ENCODE data around the gene AKIRIN2.

The AKIRIN2 gene

GRCh38 chr6:87655824-87656223 is 46.2 kb downstream of the AKIRIN2 start:
- TF ChIP-seq SPI1 (IDR thresholded peaks at IDR 0.05; ENCODE audit: borderline replicate concordance, low read depth): no peak
- no peak for TF ChIP-seq POLR2AphosphoS5 (IDR thresholded peaks at IDR 0.05; ENCODE audit: low read depth)
- no peak for TF ChIP-seq REST (IDR thresholded peaks at IDR 0.05; ENCODE audit: insufficient replicate concordance, low read depth)
- TF ChIP-seq CTCF (IDR thresholded peaks at IDR 0.05; ENCODE audit: insufficient read depth, low read length): no peak
- TF ChIP-seq GABPA (IDR thresholded peaks at IDR 0.05; ENCODE audit: low read depth): no peak
- H3K27ac ChIP-seq (replicated peaks): no peak overlapping the region
- DNase-seq (ENCODE audit: low read depth in 1 of 2, low spot score in 1 of 2): no peak
- H3K4me3 ChIP-seq (replicated peaks; ENCODE audit: insufficient read depth, low read length): no peak overlapping the region
- no peaks in the 10 kb centered on the region for H3K27me3 ChIP-seq (ENCODE audit: insufficient read depth, poor library complexity, severe bottlenecking)

- Histone ChIP-seq H3K27ac (replicated peaks) (no peak overlapping the region), H3K4me3 (replicated peaks; ENCODE audit: insufficient read depth, low read length) (no peak overlapping the region), H3K27me3 (ENCODE audit: insufficient read depth, poor library complexity, severe bottlenecking) (no peaks in the 10 kb centered on the region)
- TF ChIP-seq SPI1 (IDR thresholded peaks at IDR 0.05; ENCODE audit: borderline replicate concordance, low read depth) (no peak), GABPA (IDR thresholded peaks at IDR 0.05; ENCODE audit: low read depth) (no peak), POLR2AphosphoS5 (IDR thresholded peaks at IDR 0.05; ENCODE audit: low read depth) (no peak), CTCF (IDR thresholded peaks at IDR 0.05; ENCODE audit: insufficient read depth, low read length) (no peak), REST (IDR thresholded peaks at IDR 0.05; ENCODE audit: insufficient replicate concordance, low read depth) (no peak)
- DNase-seq (ENCODE audit: low read depth in 1 of 2, low spot score in 1 of 2): no peak
These were observed 47.1 kb downstream of the AKIRIN2 start for GRCh38 chr6:87654875-87655454.

DNA sequence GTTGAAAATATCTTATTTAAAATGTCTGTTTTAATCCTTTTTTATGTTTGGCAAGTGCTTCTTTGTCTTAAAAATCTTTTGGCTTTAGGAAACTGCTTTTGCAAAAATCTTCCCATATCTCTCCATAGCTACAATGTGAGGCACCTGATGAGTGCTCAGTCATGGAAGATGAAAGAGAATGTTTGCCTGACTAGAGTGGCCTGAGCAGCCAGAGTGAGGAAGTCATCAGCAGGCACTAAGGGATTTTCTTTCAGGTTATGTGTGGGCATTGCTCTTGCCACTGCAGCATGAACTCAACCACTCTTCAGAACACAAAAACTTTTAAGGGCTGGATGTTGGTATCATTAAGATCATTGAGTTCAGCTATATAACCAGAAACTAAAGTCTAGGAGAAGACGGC is 47.9 kb downstream of the AKIRIN2 start:
- DNase-seq (ENCODE audit: low read depth in 1 of 2, low spot score in 1 of 2): no peak
- no peaks in the 10 kb centered on the region for H3K27me3 ChIP-seq (ENCODE audit: insufficient read depth, poor library complexity, severe bottlenecking)
- H3K4me3 ChIP-seq (replicated peaks; ENCODE audit: insufficient read depth, low read length): no peak overlapping the region
- H3K27ac ChIP-seq (replicated peaks): no peak overlapping the region
- TF ChIP-seq POLR2AphosphoS5 (IDR thresholded peaks at IDR 0.05; ENCODE audit: low read depth) (no peak), GABPA (IDR thresholded peaks at IDR 0.05; ENCODE audit: low read depth) (no peak), REST (IDR thresholded peaks at IDR 0.05; ENCODE audit: insufficient replicate concordance, low read depth) (no peak), CTCF (IDR thresholded peaks at IDR 0.05; ENCODE audit: insufficient read depth, low read length) (no peak), SPI1 (IDR thresholded peaks at IDR 0.05; ENCODE audit: borderline replicate concordance, low read depth) (no peak)
